Right ventricle myocardium superior (tissue), 1 donor: ENCODE measurements around the gene INPP4A. TPM values are rescaled to one million over a fixed set of nuclear protein-coding genes. Genes with fewer than 3 reads are reported as not detected.

Experiments used
- ATAC-seq: fragments of 200-7000 bp; cut with Tn5 transposase; one replicate; pipeline ENCODE4 v1.9.1; 2020; ENCODE audit warnings: mild to moderate bottlenecking; ENCODE audit not compliant: poor library complexity
- DNase-seq: peaks from one replicate; pipeline ENCODE4 v3.0.0-alpha.2; 2020
- intact Hi-C: fragments of 100-400 bp; cut with DNase I; formaldehyde crosslinking; loops from one replicate; pipeline ENCODE4 v1.11.2; 2022
- total RNA-seq: library from RNA; stranded (reverse); fragmentation: NEBNext Ultra II Directional; extraction: Animal tissue kit (Norgen Biotek cat#: 25700); gene quantifications from one replicate; pipeline ENCODE4 v1.2.1, GENCODE V29; 2021
- donor health status: DM: no; HTN: yes; CAD: no; lungs with severe emphysema.

INPP4A gene
- total RNA-seq, 1 donor from 2014 or later: 16.8 TPM

GRCh38 chr2:98519851-98520250 lies 75.2 kb downstream of the INPP4A start:
- intact Hi-C loops: no loop called here
- no peak for ATAC-seq
- no peak for DNase-seq

GRCh38 chr2:98520806-98521205 lies 76.1 kb downstream of the INPP4A start:
- ATAC-seq (no peak), DNase-seq (no peak)
- intact Hi-C loops: no loop called here

- ATAC-seq: no peak
- no peak for DNase-seq
- intact Hi-C loops: no loop called here
Measured at GRCh38 chr2:98521266-98521665, 76.6 kb downstream of the INPP4A start.

- DNase-seq (no peak), ATAC-seq (no peak)
- intact Hi-C loops: no loop called here
Measured at GRCh38 chr2:98522854-98523253, 78.2 kb downstream of the INPP4A start.

- intact Hi-C loops: no loop called here
- no peak for ATAC-seq
Measured at GRCh38 chr2:98524168-98524567, 79.5 kb downstream of the INPP4A start.

GRCh38 chr2:98528349-98528748 lies 83.7 kb downstream of the INPP4A start:
- no peak for ATAC-seq
- no peak for DNase-seq
- intact Hi-C loops: no loop called here

More at GRCh38 chr2:98524168-98524567, 79.5 kb downstream of the INPP4A start:
- no peak for DNase-seq

GRCh38 chr2:98530114-98530513 lies 85.5 kb downstream of the INPP4A start:
- DNase-seq (no peak), ATAC-seq (no peak)
- intact Hi-C loops: no loop called here

- intact Hi-C loops: no loop called here
- ATAC-seq (no peak), DNase-seq (no peak)
Measured at GRCh38 chr2:98532756-98533155, 88.1 kb downstream of the INPP4A start.

- ATAC-seq: no peak
- intact Hi-C loops: no loop called here
Measured at GRCh38 chr2:98533547-98533946, 88.9 kb downstream of the INPP4A start.

GRCh38 chr2:98534761-98535160 lies 90.1 kb downstream of the INPP4A start:
- ATAC-seq (no peak), DNase-seq (no peak)
- intact Hi-C loops: no loop called here

More at GRCh38 chr2:98533547-98533946, 88.9 kb downstream of the INPP4A start:
- DNase-seq: no peak

GRCh38 chr2:98535971-98536677 lies 91.5 kb downstream of the INPP4A start:
- DNase-seq (no peak), ATAC-seq (no peak)
- intact Hi-C loops: no loop called here

- no peak for ATAC-seq
- intact Hi-C loops: no loop called here
Measured at GRCh38 chr2:98537390-98538126, 92.9 kb downstream of the INPP4A start.

GRCh38 chr2:98538280-98539041 lies 93.8 kb downstream of the INPP4A start:
- intact Hi-C loops: no loop called here
- no peak for ATAC-seq
- DNase-seq: no peak

More at GRCh38 chr2:98537390-98538126, 92.9 kb downstream of the INPP4A start:
- no peak for DNase-seq

- no peak for DNase-seq
- ATAC-seq: no peak
- intact Hi-C loops: no loop called here
Measured at GRCh38 chr2:98539056-98539735, 94.5 kb downstream of the INPP4A start.

GRCh38 chr2:98540536-98540935 lies 95.9 kb downstream of the INPP4A start:
- intact Hi-C loops: no loop called here
- ATAC-seq (no peak), DNase-seq (no peak)

GRCh38 chr2:98541489-98541888 lies 96.8 kb downstream of the INPP4A start:
- intact Hi-C loops: no loop called here
- DNase-seq: no peak
- ATAC-seq: no peak

GRCh38 chr2:98541906-98542305 lies 97.2 kb downstream of the INPP4A start:
- DNase-seq (no peak), ATAC-seq (no peak)
- intact Hi-C loops: no loop called here

- intact Hi-C loops: no loop called here
- no peak for DNase-seq
- no peak for ATAC-seq
Measured at GRCh38 chr2:98543214-98543613, 98.6 kb downstream of the INPP4A start.

- intact Hi-C loops: no loop called here
Measured at GRCh38 chr2:98543842-98544241, 99.2 kb downstream of the INPP4A start.

More at GRCh38 chr2:98543842-98544241, 99.2 kb downstream of the INPP4A start:
- no peak for DNase-seq
- ATAC-seq: no peak
